MM.1S (cell line): ENCODE measurements around the gene EFCAB10.

Experiments used
- CTCF ChIP-seq: fragments of 300-600 bp; sonication (generic); IDR thresholded peaks from 2 replicates; pipeline ENCODE4 v1.5.1; 2016; ENCODE audit warnings: antibody characterized with exemption, low read length, mixed read lengths
- EZH2 ChIP-seq: fragments of 300-600 bp; sonication (generic); optimal IDR thresholded peaks from 2 replicates; pipeline ENCODE3; 2017; ENCODE audit warnings: low read depth, mild to moderate bottlenecking, antibody characterized with exemption, low read length, mixed read lengths
- EZH2phosphoT487 ChIP-seq: fragments of 300-600 bp; sonication (generic); IDR thresholded peaks from 2 replicates; pipeline ENCODE4 v1.6.1; 2018; ENCODE audit warnings: antibody characterized with exemption, low read length

DNA sequence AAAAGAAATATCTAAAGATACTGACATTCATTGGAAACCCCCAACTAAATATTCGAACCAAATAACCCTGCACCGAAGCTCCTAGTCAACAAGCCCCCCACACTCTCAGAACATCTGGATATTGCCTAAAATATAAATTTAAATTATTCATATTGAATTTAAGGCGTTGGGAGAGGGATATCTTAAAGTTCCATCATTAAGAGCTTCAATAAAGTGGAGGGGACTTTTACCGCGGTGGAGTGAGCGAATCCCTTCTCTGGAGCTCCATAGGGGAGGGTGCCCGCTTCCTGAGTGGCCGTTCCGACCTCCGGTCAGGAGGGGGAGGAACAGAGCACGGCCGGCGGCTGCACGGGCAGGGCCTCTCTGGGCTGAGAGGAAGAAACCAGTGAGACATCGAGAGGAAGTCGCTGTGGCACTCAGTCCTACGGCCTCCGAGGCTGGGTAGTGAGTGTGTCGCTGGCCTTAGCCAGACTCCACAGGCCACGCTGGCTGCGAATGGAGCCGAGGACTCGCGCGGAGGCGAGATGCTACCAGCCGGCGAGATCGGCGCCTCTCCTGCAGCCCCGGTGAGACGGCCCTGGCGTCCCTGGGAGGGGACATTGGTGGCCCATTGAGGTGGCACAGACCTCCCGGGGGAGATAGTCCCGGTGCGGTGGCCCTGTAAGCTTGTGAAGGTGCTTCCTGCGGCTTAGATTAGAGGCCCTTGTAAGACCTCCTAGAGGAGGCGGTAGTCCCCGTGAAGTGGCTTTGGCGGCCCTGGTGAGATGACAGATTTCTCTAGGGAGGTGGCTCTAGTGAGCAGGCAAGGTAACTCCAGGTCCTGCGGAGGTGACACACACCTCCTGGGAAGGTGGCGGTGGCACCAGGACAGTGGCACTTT is 49.3 kb downstream of the EFCAB10 start, which contains the start of gene RINT1:
- no peak for TF ChIP-seq EZH2
- peak; percentile 92 for TF ChIP-seq CTCF
- TF ChIP-seq EZH2phosphoT487: no peak
